Activated T-cell treated with anti-CD3 and anti-CD28 coated beads, Interleukin-2, amount 50 U/mL, for 4 hours (primary cell): ENCODE data around the gene DNAJC18. TPM values are rescaled to one million over a fixed set of nuclear protein-coding genes. Genes with fewer than 3 reads are reported as not detected.
"Not testable (repeated sequence)": the region's sequence is repeated elsewhere in the genome, so short reads cannot be mapped to it uniquely, and the experiment has no call there.

Source experiments
- ATAC-seq, 2 donors: fragments of 200-7000 bp; cut with Tn5 transposase; one replicate each; pipeline ENCODE4 v1.10.0; 2021
- DNase-seq: peaks from one replicate; pipeline ENCODE4 v3.0.0-alpha.2; 2020
- H3K27me3 Mint-ChIP-seq: one replicate; pipeline ENCODE4 v1.8.0; 2021; ENCODE audit warnings: low read depth, mixed read lengths
- H3K36me3 Mint-ChIP-seq: one replicate; pipeline ENCODE4 v1.8.0; 2022; ENCODE audit warnings: mixed read lengths; ENCODE audit not compliant: insufficient read depth
- H3K4me1 Mint-ChIP-seq: one replicate; pipeline ENCODE4 v1.8.0; 2021; ENCODE audit warnings: low read depth, mixed read lengths
- H3K4me3 Mint-ChIP-seq: one replicate; pipeline ENCODE4 v1.8.0; 2021; ENCODE audit warnings: mild to moderate bottlenecking, moderate library complexity, mixed read lengths
- H3K9me3 Mint-ChIP-seq: one replicate; pipeline ENCODE4 v1.8.0; 2021; ENCODE audit warnings: mixed read lengths
- total RNA-seq, 3 donors: library from RNA; stranded (reverse); gene quantifications; one replicate each; pipeline ENCODE4 v1.2.1, GENCODE V29; 2021

Gene DNAJC18
- total RNA-seq, 3 donors from 2014 or later: 22.7 to 32.8 (median 26.2) TPM

- H3K4me1 Mint-ChIP-seq: peaks cover 41% of the 10 kb centered on the region
- no peaks in the 10 kb centered on the region for H3K9me3 Mint-ChIP-seq
- DNase-seq (no peak), ATAC-seq (no peak)
- H3K4me3 Mint-ChIP-seq: no peak overlapping the region
- no peaks in the 10 kb centered on the region for H3K27me3 Mint-ChIP-seq
- no peaks in the 10 kb centered on the region for H3K36me3 Mint-ChIP-seq
Measured at GRCh38 chr5:139454568-139455290, 15.4 kb upstream of the DNAJC18 start.

GRCh38 chr5:139453683-139454567, 14.6 kb upstream of the DNAJC18 start:
- Mint-ChIP-seq H3K27me3 (no peaks in the 10 kb centered on the region), H3K4me3 (no peak overlapping the region), H3K9me3 (no peaks in the 10 kb centered on the region), H3K36me3 (no peaks in the 10 kb centered on the region), H3K4me1 (peaks cover 35% of the 10 kb centered on the region)
- DNase-seq (peak; percentile 43), ATAC-seq (peak in 1 of 2 donors; percentile 6)

GRCh38 chr5:139451878-139452660, 12.7 kb upstream of the DNAJC18 start:
- no peak for ATAC-seq
- Mint-ChIP-seq H3K4me3 (no peak overlapping the region), H3K9me3 (peaks cover 1% of the 10 kb centered on the region), H3K36me3 (no peaks in the 10 kb centered on the region), H3K4me1 (peaks cover 40% of the 10 kb centered on the region), H3K27me3 (no peaks in the 10 kb centered on the region)
- no peak for DNase-seq

- no peak for DNase-seq
- peaks cover 42% of the 10 kb centered on the region for H3K4me1 Mint-ChIP-seq
Measured at GRCh38 chr5:139451176-139451575, 11.9 kb upstream of the DNAJC18 start.

GRCh38 chr5:139446956-139447779, 7.8 kb upstream of the DNAJC18 start:
- Mint-ChIP-seq H3K9me3 (peaks cover 5% of the 10 kb centered on the region), H3K4me1 (peaks cover 56% of the 10 kb centered on the region), H3K27me3 (no peaks in the 10 kb centered on the region), H3K36me3 (peaks cover 3% of the 10 kb centered on the region), H3K4me3 (peak overlapping the region; percentile 57)
- DNase-seq (no peak), ATAC-seq (peak; percentile 78 to 80)

More at GRCh38 chr5:139451176-139451575, 11.9 kb upstream of the DNAJC18 start:
- Mint-ChIP-seq H3K36me3 (peaks cover 3% of the 10 kb centered on the region), H3K27me3 (no peaks in the 10 kb centered on the region), H3K4me3 (no peak overlapping the region), H3K9me3 (peaks cover 5% of the 10 kb centered on the region)
- no peak for ATAC-seq

- Mint-ChIP-seq H3K4me1 (peaks cover 64% of the 10 kb centered on the region), H3K27me3 (no peaks in the 10 kb centered on the region), H3K4me3 (no peak overlapping the region), H3K36me3 (peaks cover 3% of the 10 kb centered on the region), H3K9me3 (peaks cover 5% of the 10 kb centered on the region)
- ATAC-seq: no peak
- DNase-seq: no peak
Measured at GRCh38 chr5:139445325-139446170, 6.2 kb upstream of the DNAJC18 start.

GRCh38 chr5:139443831-139444453, 4.6 kb upstream of the DNAJC18 start:
- peaks cover 5% of the 10 kb centered on the region for H3K9me3 Mint-ChIP-seq
- no peaks in the 10 kb centered on the region for H3K27me3 Mint-ChIP-seq
- DNase-seq (no peak), ATAC-seq (peak in 1 of 2 donors; percentile 9)
- peak overlapping the region; percentile 29 for H3K4me3 Mint-ChIP-seq
- H3K4me1 Mint-ChIP-seq: peaks cover 73% of the 10 kb centered on the region
- H3K36me3 Mint-ChIP-seq: peaks cover 3% of the 10 kb centered on the region

GRCh38 chr5:139440416-139440815, 1.1 kb upstream of the DNAJC18 start:
- not testable (repeated sequence) for H3K36me3 Mint-ChIP-seq, H3K9me3 Mint-ChIP-seq, ATAC-seq, H3K27me3 Mint-ChIP-seq, DNase-seq, H3K4me3 Mint-ChIP-seq
- H3K4me1 Mint-ChIP-seq: peaks cover 57% of the 10 kb centered on the region

GRCh38 chr5:139438707-139439012, 665 bp downstream of the DNAJC18 start:
- DNase-seq (no peak), ATAC-seq (no peak)

GRCh38 chr5:139435676-139436075, 3.6 kb downstream of the DNAJC18 start:
- ATAC-seq (no peak), DNase-seq (no peak)
- H3K4me1 Mint-ChIP-seq: peaks cover 29% of the 10 kb centered on the region
- no peak overlapping the region for H3K4me3 Mint-ChIP-seq
- no peaks in the 10 kb centered on the region for H3K9me3 Mint-ChIP-seq
- peaks cover 5% of the 10 kb centered on the region for H3K36me3 Mint-ChIP-seq
- no peaks in the 10 kb centered on the region for H3K27me3 Mint-ChIP-seq

More at GRCh38 chr5:139438707-139439012, 665 bp downstream of the DNAJC18 start:
- no peaks in the 10 kb centered on the region for H3K9me3 Mint-ChIP-seq
- H3K4me3 Mint-ChIP-seq: peak overlapping the region; percentile 97
- H3K36me3 Mint-ChIP-seq: peaks cover 5% of the 10 kb centered on the region
- peaks cover 48% of the 10 kb centered on the region for H3K4me1 Mint-ChIP-seq
- H3K27me3 Mint-ChIP-seq: no peaks in the 10 kb centered on the region

- ATAC-seq (no peak), DNase-seq (no peak)
- no peaks in the 10 kb centered on the region for H3K27me3 Mint-ChIP-seq
- H3K4me1 Mint-ChIP-seq: peaks cover 8% of the 10 kb centered on the region
- peaks cover 13% of the 10 kb centered on the region for H3K36me3 Mint-ChIP-seq
- no peaks in the 10 kb centered on the region for H3K9me3 Mint-ChIP-seq
- H3K4me3 Mint-ChIP-seq: no peak overlapping the region
Measured at GRCh38 chr5:139431706-139432105, 7.6 kb downstream of the DNAJC18 start.

GRCh38 chr5:139430015-139430414, 9.3 kb downstream of the DNAJC18 start:
- peak; percentile 27 to 79 for ATAC-seq
- Mint-ChIP-seq H3K4me3 (no peak overlapping the region), H3K9me3 (no peaks in the 10 kb centered on the region), H3K36me3 (peaks cover 14% of the 10 kb centered on the region), H3K27me3 (no peaks in the 10 kb centered on the region), H3K4me1 (peaks cover 8% of the 10 kb centered on the region)
- no peak for DNase-seq
